HepG2 (cell line): Measurements from ENCODE around the gene MED15. TPM values are rescaled to one million over a fixed set of nuclear protein-coding genes. Genes with fewer than 3 reads are reported as not detected.

Experiments
- ATF3 ChIP-seq: sonication (generic); formaldehyde crosslinking; IDR thresholded peaks from 2 replicates; pipeline ENCODE4 v1.4.0; 2020; ENCODE audit warnings: missing genetic modification reagents
- ELF4 ChIP-seq: sonication (generic); formaldehyde crosslinking; IDR thresholded peaks from 2 replicates; pipeline ENCODE4 v1.5.0; 2020; ENCODE audit warnings: missing genetic modification reagents, mild to moderate bottlenecking, moderate library complexity, borderline replicate concordance
- NR3C1 ChIP-seq: sonication (generic); formaldehyde crosslinking; IDR thresholded peaks from 2 replicates; pipeline ENCODE4 v1.4.0; 2020; ENCODE audit warnings: missing genetic modification reagents
- PHF8 ChIP-seq: sonication (generic); formaldehyde crosslinking; IDR thresholded peaks from 2 replicates; pipeline ENCODE4 v1.5.0; 2020; ENCODE audit warnings: missing genetic modification reagents
- SMC3 ChIP-seq: IDR thresholded peaks from 2 replicates; pipeline ENCODE4 v1.6.1; 2011; ENCODE audit warnings: low read length, improper control_type of control experiment
- ZBTB14 ChIP-seq: sonication (generic); formaldehyde crosslinking; IDR thresholded peaks from 2 replicates; pipeline ENCODE4 v1.4.0; 2020; ENCODE audit warnings: missing genetic modification reagents
- ZNF280D ChIP-seq: sonication (generic); formaldehyde crosslinking; IDR thresholded peaks from 2 replicates; pipeline ENCODE4 v1.5.1; 2020; ENCODE audit warnings: mild to moderate bottlenecking, missing genetic modification reagents
- ZNF563 ChIP-seq: sonication (generic); formaldehyde crosslinking; IDR thresholded peaks from 2 replicates; pipeline ENCODE4 v1.8.0; 2022; ENCODE audit warnings: mild to moderate bottlenecking, moderate library complexity, missing genetic modification reagents
- ZNF768 ChIP-seq: sonication (generic); formaldehyde crosslinking; IDR thresholded peaks from 2 replicates; pipeline ENCODE4 v1.4.0; 2020; ENCODE audit warnings: missing genetic modification reagents
- polyA plus RNA-seq, 8 experiments: library from polyadenylated mRNA; depleted of rRNA in 3 of 8; stranded (reverse) in 7 of 8; unstranded in 1 of 8; fragments of >200 nt; fragmentation: Illumina TruSeq in 4 of 8; extraction: Trizol in 4 of 8; gene quantifications; 2 replicates each; pipeline versions ENCODE4 v1.2.1 to v1.2.3, GENCODE V29; 2011 to 2016; ENCODE audit warnings: low read depth in 4 of 8, missing spikeins in 1 of 8, mixed read lengths in 1 of 8; ENCODE audit not compliant: insufficient read depth in 1 of 8
- total RNA-seq, 5 experiments: library from RNA; depleted of rRNA; stranded (reverse); fragments of >200 nt; fragmentation: Illumina TruSeq; extraction: Trizol; gene quantifications; 2 replicates each; pipeline ENCODE4 v1.2.3, GENCODE V29; 2016; ENCODE audit warnings: low read depth in 1 of 5

MED15 gene
- total and polyA plus RNA-seq, 2 of the 13 experiments (the other 11 are each of a cell fraction or from before 2014, with no cell fraction given) = 14.3 to 27.0 TPM

GRCh38 chr22:20488946-20489345, 18.5 kb upstream of the MED15 start (continued):
- TF ChIP-seq ZNF563 = no peak
- no peak for TF ChIP-seq NR3C1 (CRISPR knock-in tag)
- TF ChIP-seq ATF3 (CRISPR knock-in tag) = no peak
- TF ChIP-seq ELF4 (CRISPR knock-in tag) = no peak
- TF ChIP-seq ZNF768 = no peak
- no peak for TF ChIP-seq SMC3
- no peak for TF ChIP-seq ZNF280D (CRISPR knock-in tag)
- no peak for TF ChIP-seq PHF8 (CRISPR knock-in tag)
- TF ChIP-seq ZBTB14 (CRISPR knock-in tag) = no peak
- TF ChIP-seq, all 625 proteins: peak for 0
